Caco-2 (cell line): ENCODE data around the gene DIP2A. TPM values are rescaled to one million over a fixed set of nuclear protein-coding genes. Genes with fewer than 3 reads are reported as not detected.

Experiments used
- BruUV-seq: library from RNA; stranded (reverse); fragments of 400-500 nt; replicated peaks from 2 replicates; lab custom pipeline; 2021; lab: Mats Ljungman, UMichigan
- CTCF ChIA-PET: fragments of 300-600 bp; sonication (Branson Sonifier 250); formaldehyde crosslinking; loops from one replicate; lab custom pipeline; 2022; ENCODE audit warnings: antibody characterized with exemption; lab: Charles Lee
- POLR2A ChIA-PET: fragments of 300-600 bp; sonication (Branson Sonifier 250); formaldehyde crosslinking; loops from one replicate; lab custom pipeline; 2022; ENCODE audit warnings: antibody characterized with exemption; lab: Charles Lee
- DNase-seq, 2 experiments: peaks; one replicate each; pipeline versions ENCODE4 v3.0.0 to v3.0.0-alpha.2; 2020 to 2022
- H3K27me3 ChIP-seq: replicated peaks from 2 replicates; pipeline ENCODE4 v1.6.0; 2011; ENCODE audit warnings: low read length; ENCODE audit not compliant: control insufficient read depth, insufficient read depth
- H3K36me3 ChIP-seq: 2 replicates; pipeline ENCODE4 v1.5.1; 2011; ENCODE audit warnings: low read length; ENCODE audit not compliant: control insufficient read depth, insufficient read depth
- H3K4me1 ChIP-seq: fragments of 250-450 bp; sonication (Bioruptor Pico); 2 replicates; pipeline ENCODE4 v1.5.1; 2020; ENCODE audit warnings: mild to moderate bottlenecking
- H3K4me3 ChIP-seq: 2 replicates; pipeline ENCODE4 v1.5.1; 2011; ENCODE audit warnings: low read depth, mild to moderate bottlenecking, control low read depth, low read length
- H3K9me3 ChIP-seq: fragments of 250-450 bp; sonication (Bioruptor Pico); 2 replicates; pipeline ENCODE4 v1.5.1; 2020; ENCODE audit warnings: mild to moderate bottlenecking, moderate library complexity
- H3K27ac Mint-ChIP-seq: one replicate; pipeline ENCODE4 v1.8.0; 2022; ENCODE audit warnings: mixed read lengths; ENCODE audit not compliant: unreplicated experiment
- H3K27me3 Mint-ChIP-seq: one replicate; pipeline ENCODE4 v1.8.0; 2022; ENCODE audit warnings: mixed read lengths; ENCODE audit not compliant: insufficient read depth, unreplicated experiment
- H3K36me3 Mint-ChIP-seq: one replicate; pipeline ENCODE4 v1.8.0; 2022; ENCODE audit warnings: mild to moderate bottlenecking, mixed read lengths; ENCODE audit not compliant: insufficient read depth, unreplicated experiment
- H3K4me1 Mint-ChIP-seq: one replicate; pipeline ENCODE4 v1.8.0; 2022; ENCODE audit warnings: low read depth, mixed read lengths; ENCODE audit not compliant: unreplicated experiment
- H3K4me3 Mint-ChIP-seq: one replicate; pipeline ENCODE4 v1.8.0; 2022; ENCODE audit warnings: mild to moderate bottlenecking, moderate library complexity, mixed read lengths; ENCODE audit not compliant: unreplicated experiment
- H3K9me3 Mint-ChIP-seq: one replicate; pipeline ENCODE4 v1.8.0; 2022; ENCODE audit warnings: mixed read lengths; ENCODE audit not compliant: unreplicated experiment
- intact Hi-C: fragments of 100-400 bp; cut with micrococcal nuclease; formaldehyde crosslinking; loops from one replicate; pipeline ENCODE4 v1.10.0; 2022; ENCODE audit not compliant: unreplicated experiment
- total RNA-seq: library from RNA; stranded (reverse); gene quantifications from 2 replicates; pipeline ENCODE4 v1.2.3, GENCODE V29; 2022
- TF ChIP-seq, protein P1 (sequence below), 2 experiments: fragments of 200-600 bp in 1 of 2; IDR thresholded peaks; 1 replicate in 1 of 2; 2 replicates in 1 of 2; pipeline versions ENCODE4 v1.5.1 to v1.8.0; 2011 to 2022; ENCODE audit warnings: antibody characterized with exemption in 1 of 2, control low read depth in 1 of 2, inconsistent platforms in 1 of 2, low read depth in 1 of 2, low read length in 1 of 2, mild to moderate bottlenecking in 1 of 2, moderate library complexity in 1 of 2; ENCODE audit not compliant: insufficient read depth in 1 of 2, severe bottlenecking in 1 of 2, unreplicated experiment in 1 of 2

Gene DIP2A
- total RNA-seq, 1 experiment from 2014 or later = 44.6 TPM

DNA sequence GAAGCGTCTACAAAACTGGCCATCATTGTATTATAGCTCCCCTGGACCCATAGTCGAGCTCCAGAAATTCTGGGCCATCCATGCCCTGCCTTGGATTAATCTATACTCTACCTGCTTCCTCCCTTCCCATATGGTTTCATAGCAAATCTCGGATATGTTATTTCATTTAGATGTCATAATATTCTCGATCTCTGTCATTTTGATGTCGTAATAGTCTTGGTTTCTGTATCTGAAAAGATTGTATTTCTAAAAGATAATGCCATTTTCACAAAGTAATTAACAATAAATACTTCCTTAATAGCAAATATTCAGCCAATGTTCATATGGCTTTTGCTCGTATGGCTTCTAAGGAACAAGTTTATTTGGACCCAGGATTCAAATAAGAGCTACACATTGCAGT, 35.1 kb downstream of the DIP2A start:
- Mint-ChIP-seq H3K4me1 (no peaks in the 10 kb centered on the region), H3K4me3 (no peak overlapping the region), H3K9me3 (no peaks in the 10 kb centered on the region), H3K27ac (no peak overlapping the region), H3K36me3 (peaks cover 40% of the 10 kb centered on the region), H3K27me3 (no peaks in the 10 kb centered on the region)
- ChIA-PET POLR2A (no interaction called here), CTCF (no interaction called here)
- no peak overlapping the region for H3K4me3 ChIP-seq
- no TSS peak for BruUV-seq
- DNase-seq = no peak
- intact Hi-C loops = no loop called here
- H3K9me3 ChIP-seq = no peaks in the 10 kb centered on the region
- H3K4me1 ChIP-seq = no peaks in the 10 kb centered on the region
- TF ChIP-seq, protein P1, sequence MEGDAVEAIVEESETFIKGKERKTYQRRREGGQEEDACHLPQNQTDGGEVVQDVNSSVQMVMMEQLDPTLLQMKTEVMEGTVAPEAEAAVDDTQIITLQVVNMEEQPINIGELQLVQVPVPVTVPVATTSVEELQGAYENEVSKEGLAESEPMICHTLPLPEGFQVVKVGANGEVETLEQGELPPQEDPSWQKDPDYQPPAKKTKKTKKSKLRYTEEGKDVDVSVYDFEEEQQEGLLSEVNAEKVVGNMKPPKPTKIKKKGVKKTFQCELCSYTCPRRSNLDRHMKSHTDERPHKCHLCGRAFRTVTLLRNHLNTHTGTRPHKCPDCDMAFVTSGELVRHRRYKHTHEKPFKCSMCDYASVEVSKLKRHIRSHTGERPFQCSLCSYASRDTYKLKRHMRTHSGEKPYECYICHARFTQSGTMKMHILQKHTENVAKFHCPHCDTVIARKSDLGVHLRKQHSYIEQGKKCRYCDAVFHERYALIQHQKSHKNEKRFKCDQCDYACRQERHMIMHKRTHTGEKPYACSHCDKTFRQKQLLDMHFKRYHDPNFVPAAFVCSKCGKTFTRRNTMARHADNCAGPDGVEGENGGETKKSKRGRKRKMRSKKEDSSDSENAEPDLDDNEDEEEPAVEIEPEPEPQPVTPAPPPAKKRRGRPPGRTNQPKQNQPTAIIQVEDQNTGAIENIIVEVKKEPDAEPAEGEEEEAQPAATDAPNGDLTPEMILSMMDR (IDR thresholded peaks at IDR 0.05; ENCODE audit: insufficient read depth in 1 of 2, low read depth in 1 of 2, low read length in 1 of 2, severe bottlenecking in 1 of 2, unreplicated experiment in 1 of 2) = no peak
- no peaks in the 10 kb centered on the region; the same call in 1 of the 2 replicates for H3K36me3 ChIP-seq
- H3K27me3 ChIP-seq = no peaks in the 10 kb centered on the region

DNA sequence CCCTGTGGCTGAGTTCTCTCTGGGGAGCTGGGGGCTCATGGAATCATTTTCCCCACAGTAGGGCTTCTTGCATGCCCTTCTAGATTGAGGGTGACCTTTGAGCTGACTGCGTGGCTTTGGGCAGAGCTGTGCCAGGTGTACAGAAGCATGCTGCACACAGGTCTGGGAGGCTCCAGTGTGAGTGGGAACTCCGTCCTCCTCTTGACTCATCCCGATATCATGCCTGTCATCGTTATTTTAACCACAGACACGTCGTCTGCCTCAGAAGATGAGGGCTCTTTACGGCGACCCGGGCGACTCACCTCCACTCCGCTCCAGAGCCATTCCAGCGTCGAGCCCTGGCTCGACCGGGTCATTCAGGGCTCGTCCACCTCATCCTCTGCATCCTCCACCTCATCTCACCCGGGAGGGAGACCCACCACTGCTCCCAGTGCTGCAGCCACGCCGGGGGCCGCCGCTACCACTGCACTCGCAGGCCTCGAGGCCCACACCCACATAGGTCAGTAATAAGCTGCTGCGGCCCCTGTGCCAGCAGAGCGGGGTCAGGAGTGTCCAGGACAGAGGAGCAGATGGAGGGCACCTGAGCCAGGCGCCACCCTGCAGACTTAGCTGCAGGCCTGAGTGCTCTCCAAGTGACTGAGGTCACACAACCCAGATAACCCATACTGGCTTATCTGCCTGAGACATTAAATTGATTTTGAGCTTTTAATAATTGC, 39.8 kb downstream of the DIP2A start:
- intact Hi-C loops = no loop called here
- no peak overlapping the region for H3K4me3 ChIP-seq
- Mint-ChIP-seq H3K9me3 (no peaks in the 10 kb centered on the region), H3K27me3 (no peaks in the 10 kb centered on the region), H3K27ac (no peak overlapping the region), H3K4me1 (no peaks in the 10 kb centered on the region), H3K36me3 (peaks cover 34% of the 10 kb centered on the region), H3K4me3 (no peak overlapping the region)
- POLR2A ChIA-PET = no interaction called here
- H3K9me3 ChIP-seq = no peaks in the 10 kb centered on the region
- DNase-seq = no peak
- CTCF ChIA-PET = no interaction called here
- H3K4me1 ChIP-seq = no peaks in the 10 kb centered on the region
- TF ChIP-seq, protein P1 (IDR thresholded peaks at IDR 0.05; ENCODE audit: insufficient read depth in 1 of 2, low read depth in 1 of 2, low read length in 1 of 2, severe bottlenecking in 1 of 2, unreplicated experiment in 1 of 2) = no peak
- BruUV-seq = no TSS peak
- H3K36me3 ChIP-seq = no peaks in the 10 kb centered on the region; the same call in 1 of the 2 replicates
- H3K27me3 ChIP-seq = no peaks in the 10 kb centered on the region

DNA sequence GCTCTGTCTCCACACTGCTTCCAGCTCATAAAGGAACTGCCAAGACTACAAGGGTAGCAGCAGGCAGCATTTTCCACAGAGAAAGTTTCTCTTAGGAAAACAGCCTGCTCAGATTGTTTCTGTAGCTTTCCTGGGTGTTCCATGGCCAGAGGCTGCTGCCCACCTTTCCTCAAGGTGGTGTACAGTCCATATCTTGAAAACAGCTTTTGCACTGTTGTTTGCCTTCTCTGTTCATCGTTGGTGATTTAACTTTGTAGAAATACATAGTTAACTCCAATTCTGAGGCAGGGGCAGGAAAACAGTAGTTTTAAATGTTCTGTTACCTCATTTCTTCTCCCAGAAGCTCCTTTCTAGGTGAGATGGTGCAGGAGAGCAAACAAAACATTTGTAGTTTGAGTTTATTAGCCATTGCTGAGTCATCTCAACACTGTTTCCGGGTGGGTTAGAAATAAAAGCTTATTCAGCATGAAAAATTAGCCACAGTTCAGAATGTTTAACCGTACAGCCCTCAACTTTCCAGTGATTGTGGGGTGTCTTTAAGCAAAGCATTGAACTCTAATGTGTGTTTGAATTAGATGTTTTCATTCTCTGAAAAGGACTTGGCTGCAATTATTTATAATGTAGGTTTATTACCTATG, 41.7 kb downstream of the DIP2A start:
- intact Hi-C loops = no loop called here
- no peak overlapping the region for H3K27ac Mint-ChIP-seq
- TF ChIP-seq, protein P1 (IDR thresholded peaks at IDR 0.05; ENCODE audit: insufficient read depth in 1 of 2, low read depth in 1 of 2, low read length in 1 of 2, severe bottlenecking in 1 of 2, unreplicated experiment in 1 of 2) = no peak
- BruUV-seq = no TSS peak
- no peak overlapping the region for H3K4me3 Mint-ChIP-seq
- H3K27me3 Mint-ChIP-seq = no peaks in the 10 kb centered on the region
- POLR2A ChIA-PET = no interaction called here
- no peak overlapping the region for H3K4me3 ChIP-seq
- H3K36me3 Mint-ChIP-seq = peaks cover 29% of the 10 kb centered on the region
- H3K36me3 ChIP-seq = no peaks in the 10 kb centered on the region; the same call in 1 of the 2 replicates
- no peaks in the 10 kb centered on the region for H3K4me1 Mint-ChIP-seq
- no peaks in the 10 kb centered on the region for H3K9me3 Mint-ChIP-seq
- CTCF ChIA-PET = no interaction called here
- H3K27me3 ChIP-seq = no peaks in the 10 kb centered on the region
- no peak for DNase-seq
- no peaks in the 10 kb centered on the region for H3K4me1 ChIP-seq
- no peaks in the 10 kb centered on the region for H3K9me3 ChIP-seq
